ENCODE data around the gene CBX2.
A peak's percentile ranks its signal among the peaks of the same experiment; 100 is the strongest.

Gene CBX2

DNA sequence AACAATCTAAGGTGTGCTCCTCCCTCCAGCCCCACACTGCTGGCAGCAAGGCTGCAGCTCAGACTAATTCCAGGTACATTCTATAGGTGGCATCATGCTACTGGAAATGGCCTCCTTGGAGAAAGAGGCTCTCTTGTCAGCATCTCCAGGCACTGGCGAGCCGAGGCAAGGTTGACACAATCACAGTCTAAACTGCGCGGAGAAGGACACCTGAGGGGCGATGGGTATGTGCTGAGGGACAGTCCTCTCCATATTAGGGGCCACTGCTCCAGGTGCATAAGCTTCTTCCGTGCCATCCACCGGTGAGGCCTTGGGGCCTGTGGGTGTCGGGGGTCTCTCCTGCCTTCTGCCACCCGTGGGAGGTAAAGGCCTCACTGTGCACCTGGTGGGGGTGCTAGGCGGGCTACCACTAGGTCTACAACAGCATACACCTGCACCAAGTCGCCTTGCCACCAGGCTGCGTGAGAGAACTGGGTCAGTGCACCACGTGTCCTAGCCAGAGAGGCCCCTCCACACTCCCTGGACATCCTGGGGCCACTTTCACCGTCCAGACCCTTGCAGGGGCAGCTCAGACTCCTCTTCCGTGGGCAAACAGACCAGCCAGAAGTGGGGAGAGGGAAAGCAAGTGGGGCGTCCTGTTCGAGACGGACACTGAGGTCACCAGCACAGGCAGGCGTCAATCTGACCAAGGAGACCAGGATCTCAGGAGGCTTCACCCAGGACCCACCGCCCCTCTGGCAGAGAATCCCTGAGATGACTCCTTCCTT lies 31.0 kb downstream of the CBX2 start:
- no peak overlapping the region for H3K4me3 ChIP-seq (ENCODE audit: low read depth, low read length)
- H2AFZ ChIP-seq: no peak overlapping the region
- TF ChIP-seq, protein P1, sequence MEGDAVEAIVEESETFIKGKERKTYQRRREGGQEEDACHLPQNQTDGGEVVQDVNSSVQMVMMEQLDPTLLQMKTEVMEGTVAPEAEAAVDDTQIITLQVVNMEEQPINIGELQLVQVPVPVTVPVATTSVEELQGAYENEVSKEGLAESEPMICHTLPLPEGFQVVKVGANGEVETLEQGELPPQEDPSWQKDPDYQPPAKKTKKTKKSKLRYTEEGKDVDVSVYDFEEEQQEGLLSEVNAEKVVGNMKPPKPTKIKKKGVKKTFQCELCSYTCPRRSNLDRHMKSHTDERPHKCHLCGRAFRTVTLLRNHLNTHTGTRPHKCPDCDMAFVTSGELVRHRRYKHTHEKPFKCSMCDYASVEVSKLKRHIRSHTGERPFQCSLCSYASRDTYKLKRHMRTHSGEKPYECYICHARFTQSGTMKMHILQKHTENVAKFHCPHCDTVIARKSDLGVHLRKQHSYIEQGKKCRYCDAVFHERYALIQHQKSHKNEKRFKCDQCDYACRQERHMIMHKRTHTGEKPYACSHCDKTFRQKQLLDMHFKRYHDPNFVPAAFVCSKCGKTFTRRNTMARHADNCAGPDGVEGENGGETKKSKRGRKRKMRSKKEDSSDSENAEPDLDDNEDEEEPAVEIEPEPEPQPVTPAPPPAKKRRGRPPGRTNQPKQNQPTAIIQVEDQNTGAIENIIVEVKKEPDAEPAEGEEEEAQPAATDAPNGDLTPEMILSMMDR (IDR thresholded peaks at IDR 0.05): peak; percentile 65
- no peaks in the 10 kb centered on the region for H3K9me3 ChIP-seq (ENCODE audit: control insufficient read depth, low read length)
- no peaks in the 10 kb centered on the region for H3K36me3 ChIP-seq (ENCODE audit: control insufficient read depth, insufficient read depth, low read length)
- no peaks in the 10 kb centered on the region for H3K79me2 ChIP-seq
- H3K27ac ChIP-seq: no peak overlapping the region
- no peak overlapping the region for H3K9ac ChIP-seq
- H3K4me1 ChIP-seq: peaks cover 16% of the 10 kb centered on the region
- H3K4me2 ChIP-seq (ENCODE audit: low read length): no peak overlapping the region
- H3K27me3 ChIP-seq (ENCODE audit: control insufficient read depth, insufficient read depth, low read length): peaks cover 6% of the 10 kb centered on the region

DNA sequence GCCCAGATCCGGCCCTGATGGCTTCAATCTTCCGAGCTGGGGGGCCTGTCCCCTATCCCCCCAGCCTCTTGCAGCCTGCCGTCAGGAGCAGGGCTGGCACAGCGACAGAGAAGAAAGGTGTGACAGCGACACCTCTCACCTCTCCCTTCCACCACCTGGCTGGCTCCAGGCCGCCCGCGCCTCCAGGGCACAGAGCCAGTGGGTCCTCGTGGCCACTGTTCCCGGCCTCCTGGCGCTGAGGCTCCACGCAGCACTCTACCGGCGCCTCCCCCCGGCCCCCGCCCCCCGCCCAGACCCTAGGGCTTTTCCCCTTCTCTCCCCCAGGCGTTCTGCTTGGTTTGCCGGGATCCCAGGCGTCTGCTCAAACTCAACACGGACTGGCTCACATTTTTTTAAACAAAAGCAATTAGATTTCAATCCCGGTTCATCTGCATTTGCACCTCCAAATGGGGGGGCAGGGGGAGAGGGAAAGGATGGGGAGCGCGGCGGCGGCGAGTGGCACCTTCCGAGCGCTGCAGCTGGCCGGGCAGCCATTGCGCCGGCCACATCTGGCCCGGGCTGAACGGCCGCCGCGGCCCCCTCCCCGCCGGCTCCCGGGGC lies 31.7 kb downstream of the CBX2 start:
- Histone ChIP-seq H3K4me2 (ENCODE audit: low read length) (peak overlapping the region; percentile 54), H3K4me1 (peaks cover 20% of the 10 kb centered on the region), H3K27ac (no peak overlapping the region), H3K36me3 (ENCODE audit: control insufficient read depth, insufficient read depth, low read length) (no peaks in the 10 kb centered on the region), H3K27me3 (ENCODE audit: control insufficient read depth, insufficient read depth, low read length) (peaks cover 6% of the 10 kb centered on the region), H3K4me3 (ENCODE audit: low read depth, low read length) (no peak overlapping the region), H3K9ac (no peak overlapping the region), H2AFZ (no peak overlapping the region), H3K79me2 (no peaks in the 10 kb centered on the region), H3K9me3 (ENCODE audit: control insufficient read depth, low read length) (no peaks in the 10 kb centered on the region)
- TF ChIP-seq, protein P1 (IDR thresholded peaks at IDR 0.05): no peak

DNA sequence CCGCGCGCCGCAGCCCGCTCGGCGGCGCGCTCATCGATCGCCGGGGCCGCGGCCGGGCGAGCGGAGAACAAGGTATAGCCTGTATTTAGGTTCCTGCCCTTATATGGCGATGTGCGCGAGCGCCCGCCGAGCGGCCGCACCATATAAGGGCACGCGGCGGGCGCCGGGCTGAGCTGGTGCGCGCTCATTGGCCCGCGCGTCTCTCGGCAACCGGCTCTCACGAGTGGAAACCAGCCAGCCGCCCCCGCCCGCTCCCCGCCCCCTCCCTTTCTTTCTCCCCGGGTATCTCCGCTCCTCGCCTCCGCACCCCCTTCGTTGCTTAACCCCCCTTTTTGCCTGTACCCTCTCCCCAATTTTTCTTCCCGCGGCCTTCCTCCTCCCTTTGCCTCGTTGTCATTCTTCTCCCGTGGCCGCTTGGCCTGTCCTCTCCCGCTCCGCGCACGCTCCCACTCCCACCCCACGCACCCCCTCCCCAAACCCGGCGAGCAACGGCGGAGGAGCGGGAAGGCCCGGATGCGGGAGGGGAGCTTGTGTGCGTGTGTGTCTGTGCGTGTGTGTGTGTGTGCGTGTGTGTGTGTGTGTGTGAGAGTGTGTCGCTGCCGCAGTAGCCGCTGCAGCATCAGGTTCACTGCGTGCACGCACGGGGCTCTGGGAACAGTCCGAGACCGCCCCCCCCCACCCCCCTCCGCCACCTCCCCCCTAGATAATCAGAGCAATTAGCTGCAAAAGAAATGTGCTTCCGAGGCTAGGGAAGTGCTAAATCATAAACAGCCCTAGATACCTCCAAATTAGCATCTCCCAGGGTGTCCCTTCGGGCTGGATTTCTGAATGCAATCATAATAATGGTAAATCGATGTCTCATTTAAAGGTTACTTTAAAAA lies 32.4 kb downstream of the CBX2 start:
- Histone ChIP-seq H3K4me1 (peaks cover 20% of the 10 kb centered on the region), H2AFZ (no peak overlapping the region), H3K4me3 (ENCODE audit: low read depth, low read length) (peak overlapping the region; percentile 51)

DNA sequence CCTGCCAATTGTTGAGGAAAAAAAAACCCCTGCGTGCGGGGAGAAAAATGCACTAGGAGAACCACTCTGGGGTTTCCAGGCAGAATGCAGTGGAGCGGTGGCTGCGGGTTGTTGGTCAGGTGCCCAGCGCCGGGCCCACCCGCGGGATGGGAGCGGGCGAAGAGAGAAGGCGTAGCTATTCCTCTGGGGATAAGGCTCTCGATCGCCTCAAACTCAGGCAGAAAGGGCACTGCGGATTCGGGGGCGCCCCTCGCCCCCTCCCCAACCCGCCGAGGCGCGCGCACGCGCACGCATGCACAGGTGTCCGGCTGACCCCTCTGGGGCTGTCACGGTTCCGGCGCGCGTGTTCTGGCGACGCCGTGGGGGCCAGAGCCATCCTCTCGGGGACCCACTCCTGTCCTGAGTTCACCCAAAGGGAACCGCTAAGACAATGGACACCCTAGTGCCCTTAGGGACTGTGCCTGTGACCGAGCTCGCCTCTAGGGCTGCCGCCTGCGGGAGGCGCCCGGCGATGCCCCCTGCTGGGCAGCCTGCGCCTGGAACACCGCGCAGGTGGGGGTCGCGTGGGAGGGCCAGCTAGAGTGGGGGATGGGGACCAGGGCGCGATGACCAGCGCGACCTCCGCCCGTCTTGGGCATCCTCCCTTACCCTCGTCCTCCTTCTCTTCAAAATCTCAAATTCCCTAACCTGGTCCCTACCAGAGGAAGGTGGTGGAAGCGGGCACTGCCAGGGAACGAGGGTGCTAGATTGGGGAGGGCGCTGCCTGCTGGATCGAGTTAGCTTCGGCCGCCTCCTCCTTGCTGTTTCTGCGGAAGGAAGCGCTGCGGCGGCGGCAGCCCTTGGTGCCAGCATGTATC lies 33.3 kb downstream of the CBX2 start:
- Histone ChIP-seq H3K9me3 (ENCODE audit: control insufficient read depth, low read length) (no peaks in the 10 kb centered on the region), H3K4me3 (ENCODE audit: low read depth, low read length) (peak overlapping the region; percentile 51), H3K79me2 (no peaks in the 10 kb centered on the region), H3K9ac (no peak overlapping the region), H3K27me3 (ENCODE audit: control insufficient read depth, insufficient read depth, low read length) (peaks cover 4% of the 10 kb centered on the region), H3K27ac (no peak overlapping the region), H2AFZ (peak overlapping the region; percentile 13), H3K4me2 (ENCODE audit: low read length) (peak overlapping the region; percentile 92), H3K36me3 (ENCODE audit: control insufficient read depth, insufficient read depth, low read length) (no peaks in the 10 kb centered on the region), H3K4me1 (peaks cover 20% of the 10 kb centered on the region)
- TF ChIP-seq, protein P1 (IDR thresholded peaks at IDR 0.05): peak; percentile 56

More for the DNA sequence above, 32.4 kb downstream of the CBX2 start:
- H3K27me3 ChIP-seq (ENCODE audit: control insufficient read depth, insufficient read depth, low read length): peaks cover 6% of the 10 kb centered on the region
- no peaks in the 10 kb centered on the region for H3K36me3 ChIP-seq (ENCODE audit: control insufficient read depth, insufficient read depth, low read length)
- H3K27ac ChIP-seq: no peak overlapping the region
- no peaks in the 10 kb centered on the region for H3K9me3 ChIP-seq (ENCODE audit: control insufficient read depth, low read length)
- TF ChIP-seq, protein P1 (IDR thresholded peaks at IDR 0.05): no peak
- H3K4me2 ChIP-seq (ENCODE audit: low read length): peak overlapping the region; percentile 92
- H3K79me2 ChIP-seq: no peaks in the 10 kb centered on the region
- no peak overlapping the region for H3K9ac ChIP-seq
